ENCODE measurements around the gene MYCBP.

- TF ChIP-seq GATA3 (IDR thresholded peaks at IDR 0.05; ENCODE audit: low read depth, low read length) (no peak), GATA2 (IDR thresholded peaks at IDR 0.05; ENCODE audit: low read depth, low read length) (no peak)
Measured at GRCh38 chr1:38885092-38885491, 11.9 kb upstream of the MYCBP start.
